Measurements from ENCODE around the gene CARS2. TPM values are rescaled to one million over a fixed set of nuclear protein-coding genes. Genes with fewer than 3 reads are reported as not detected.

CARS2 gene
- total and polyA plus RNA-seq, 2 experiments from 2014 or later = 39.0 to 53.5 TPM

DNA sequence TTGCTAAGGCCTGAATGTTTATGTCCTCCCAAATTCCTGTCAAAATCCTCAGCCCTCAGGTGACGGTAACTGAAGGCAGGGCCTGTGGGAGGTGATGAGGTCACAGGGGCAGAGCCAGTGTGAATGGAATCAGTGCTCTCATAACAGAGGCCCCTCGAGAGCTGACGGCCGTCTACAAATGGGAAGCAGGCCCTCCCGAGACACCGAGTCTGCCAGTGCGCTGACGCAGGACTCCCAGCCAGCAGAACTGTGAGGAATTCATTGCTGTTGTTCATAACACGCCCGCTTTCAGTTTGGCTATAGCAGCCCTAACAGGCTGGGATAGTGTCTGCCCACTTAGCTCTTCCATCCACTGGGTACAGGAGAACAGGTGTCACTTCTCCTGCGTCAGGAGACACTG, 41.2 kb downstream of the CARS2 start:
- H3K9me2 ChIP-seq (ENCODE audit: insufficient read depth) = no peaks in the 10 kb centered on the region
- DNase-seq (ENCODE audit: low spot score) (no peak), ATAC-seq (no peak)
- H3K4me1 ChIP-seq (ENCODE audit: insufficient read depth) = no peaks in the 10 kb centered on the region
- H3K4me2 ChIP-seq = no peak overlapping the region
- TF ChIP-seq EZH2 (IDR thresholded peaks at IDR 0.05; ENCODE audit: low read depth, unreplicated experiment) (no peak), ZNF114 (CRISPR knock-in tag; IDR thresholded peaks at IDR 0.05) (no peak), CREB1 (CRISPR knock-in tag; IDR thresholded peaks at IDR 0.05; ENCODE audit: low read depth) (no peak), EZH2phosphoT487 (IDR thresholded peaks at IDR 0.05; ENCODE audit: unreplicated experiment) (no peak), JUNB (IDR thresholded peaks at IDR 0.05; ENCODE audit: unreplicated experiment) (no peak), POLR2AphosphoS5 (IDR thresholded peaks at IDR 0.05; ENCODE audit: low read depth) (no peak), ZNF462 (CRISPR knock-in tag; IDR thresholded peaks at IDR 0.05) (no peak), ZNF331 (CRISPR knock-in tag; IDR thresholded peaks at IDR 0.05; ENCODE audit: low read depth) (no peak), CTCF (conservative IDR thresholded peaks at IDR 0.05; ENCODE audit: low read depth in 2 of 2) (no peak), NANOG (IDR thresholded peaks at IDR 0.05; ENCODE audit: borderline replicate concordance) (no peak), STAT1 (IDR thresholded peaks at IDR 0.05; ENCODE audit: unreplicated experiment) (no peak)
- TF ChIP-seq, protein P1, sequence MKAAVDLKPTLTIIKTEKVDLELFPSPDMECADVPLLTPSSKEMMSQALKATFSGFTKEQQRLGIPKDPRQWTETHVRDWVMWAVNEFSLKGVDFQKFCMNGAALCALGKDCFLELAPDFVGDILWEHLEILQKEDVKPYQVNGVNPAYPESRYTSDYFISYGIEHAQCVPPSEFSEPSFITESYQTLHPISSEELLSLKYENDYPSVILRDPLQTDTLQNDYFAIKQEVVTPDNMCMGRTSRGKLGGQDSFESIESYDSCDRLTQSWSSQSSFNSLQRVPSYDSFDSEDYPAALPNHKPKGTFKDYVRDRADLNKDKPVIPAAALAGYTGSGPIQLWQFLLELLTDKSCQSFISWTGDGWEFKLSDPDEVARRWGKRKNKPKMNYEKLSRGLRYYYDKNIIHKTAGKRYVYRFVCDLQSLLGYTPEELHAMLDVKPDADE (IDR thresholded peaks at IDR 0.05) = no peak
- TF ChIP-seq, protein P2, sequence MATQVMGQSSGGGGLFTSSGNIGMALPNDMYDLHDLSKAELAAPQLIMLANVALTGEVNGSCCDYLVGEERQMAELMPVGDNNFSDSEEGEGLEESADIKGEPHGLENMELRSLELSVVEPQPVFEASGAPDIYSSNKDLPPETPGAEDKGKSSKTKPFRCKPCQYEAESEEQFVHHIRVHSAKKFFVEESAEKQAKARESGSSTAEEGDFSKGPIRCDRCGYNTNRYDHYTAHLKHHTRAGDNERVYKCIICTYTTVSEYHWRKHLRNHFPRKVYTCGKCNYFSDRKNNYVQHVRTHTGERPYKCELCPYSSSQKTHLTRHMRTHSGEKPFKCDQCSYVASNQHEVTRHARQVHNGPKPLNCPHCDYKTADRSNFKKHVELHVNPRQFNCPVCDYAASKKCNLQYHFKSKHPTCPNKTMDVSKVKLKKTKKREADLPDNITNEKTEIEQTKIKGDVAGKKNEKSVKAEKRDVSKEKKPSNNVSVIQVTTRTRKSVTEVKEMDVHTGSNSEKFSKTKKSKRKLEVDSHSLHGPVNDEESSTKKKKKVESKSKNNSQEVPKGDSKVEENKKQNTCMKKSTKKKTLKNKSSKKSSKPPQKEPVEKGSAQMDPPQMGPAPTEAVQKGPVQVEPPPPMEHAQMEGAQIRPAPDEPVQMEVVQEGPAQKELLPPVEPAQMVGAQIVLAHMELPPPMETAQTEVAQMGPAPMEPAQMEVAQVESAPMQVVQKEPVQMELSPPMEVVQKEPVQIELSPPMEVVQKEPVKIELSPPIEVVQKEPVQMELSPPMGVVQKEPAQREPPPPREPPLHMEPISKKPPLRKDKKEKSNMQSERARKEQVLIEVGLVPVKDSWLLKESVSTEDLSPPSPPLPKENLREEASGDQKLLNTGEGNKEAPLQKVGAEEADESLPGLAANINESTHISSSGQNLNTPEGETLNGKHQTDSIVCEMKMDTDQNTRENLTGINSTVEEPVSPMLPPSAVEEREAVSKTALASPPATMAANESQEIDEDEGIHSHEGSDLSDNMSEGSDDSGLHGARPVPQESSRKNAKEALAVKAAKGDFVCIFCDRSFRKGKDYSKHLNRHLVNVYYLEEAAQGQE (IDR thresholded peaks at IDR 0.05; ENCODE audit: unreplicated experiment) = no peak
- Mint-ChIP-seq H3K9me3 (peaks cover 45% of the 10 kb centered on the region), H3K4me3 (no peak overlapping the region), H3K36me3 (ENCODE audit: low read depth) (peaks cover 92% of the 10 kb centered on the region), H3K27me3 (ENCODE audit: insufficient read depth, low read depth, poor library complexity) (peaks cover 5% of the 10 kb centered on the region), H3K4me1 (peaks cover 10% of the 10 kb centered on the region; the same call in 1 of the 3 replicates), H3K27ac (no peak overlapping the region)
- H3K36me3 ChIP-seq (ENCODE audit: insufficient read depth) = peaks cover 33% of the 10 kb centered on the region
- no peaks in the 10 kb centered on the region for H3F3A ChIP-seq (replicated peaks; ENCODE audit: low read depth)
- H4K20me1 ChIP-seq (replicated peaks; ENCODE audit: insufficient read depth) = no peaks in the 10 kb centered on the region
- H3K27ac ChIP-seq (ENCODE audit: low read depth) = no peak overlapping the region; the same call in 1 of the 2 replicates
- no peak overlapping the region for H2AFZ ChIP-seq
- no peaks in the 10 kb centered on the region for H3K27me3 ChIP-seq (ENCODE audit: insufficient read depth)
- H3K79me2 ChIP-seq (replicated peaks; ENCODE audit: insufficient read depth) = no peaks in the 10 kb centered on the region
- H3K4me3 ChIP-seq = no peak overlapping the region

Measured in GM23338 (cell line).